ENCODE measurements around the gene ABCA4. TPM values are rescaled to one million over a fixed set of nuclear protein-coding genes. Genes with fewer than 3 reads are reported as not detected.

Gene ABCA4
- total RNA-seq, 1 donor from 2014 or later = 0.25 TPM

GRCh38 chr1:94104776-94105580 lies 16.0 kb downstream of the ABCA4 start:
- intact Hi-C loops (cut with micrococcal nuclease) = no loop called here

GRCh38 chr1:94104127-94104684 lies 16.7 kb downstream of the ABCA4 start:
- intact Hi-C loops (cut with micrococcal nuclease) = no loop called here

- intact Hi-C loops (cut with micrococcal nuclease) = no loop called here
These were observed 17.3 kb downstream of the ABCA4 start for GRCh38 chr1:94103608-94104007.

- intact Hi-C loops (cut with micrococcal nuclease) = no loop called here
These were observed 19.1 kb downstream of the ABCA4 start for GRCh38 chr1:94101613-94102525.

GRCh38 chr1:94100785-94101612 lies 19.9 kb downstream of the ABCA4 start:
- intact Hi-C loops (cut with micrococcal nuclease) = no loop called here

- intact Hi-C loops (cut with micrococcal nuclease) = no loop called here
These were observed 20.7 kb downstream of the ABCA4 start for GRCh38 chr1:94100129-94100784.

- intact Hi-C loops (cut with micrococcal nuclease) = no loop called here
These were observed 21.6 kb downstream of the ABCA4 start for GRCh38 chr1:94099303-94099702.

GRCh38 chr1:94098585-94099111 lies 22.3 kb downstream of the ABCA4 start:
- intact Hi-C loops (cut with micrococcal nuclease) = no loop called here

GRCh38 chr1:94096797-94097549 lies 24.0 kb downstream of the ABCA4 start:
- intact Hi-C loops (cut with micrococcal nuclease) = no loop called here

GRCh38 chr1:94095744-94096469 lies 25.0 kb downstream of the ABCA4 start:
- intact Hi-C loops (cut with micrococcal nuclease) = no loop called here

- intact Hi-C loops (cut with micrococcal nuclease) = no loop called here
These were observed 25.8 kb downstream of the ABCA4 start for GRCh38 chr1:94095112-94095637.

GRCh38 chr1:94094469-94095111 lies 26.4 kb downstream of the ABCA4 start:
- intact Hi-C loops (cut with micrococcal nuclease) = no loop called here

- intact Hi-C loops (cut with micrococcal nuclease) = no loop called here
These were observed 27.0 kb downstream of the ABCA4 start for GRCh38 chr1:94093996-94094395.

GRCh38 chr1:94093396-94093795 lies 27.6 kb downstream of the ABCA4 start:
- intact Hi-C loops (cut with micrococcal nuclease) = no loop called here

- intact Hi-C loops (cut with micrococcal nuclease) = no loop called here
These were observed 28.7 kb downstream of the ABCA4 start for GRCh38 chr1:94092210-94092613.

GRCh38 chr1:94090761-94091160 lies 30.2 kb downstream of the ABCA4 start:
- intact Hi-C loops (cut with micrococcal nuclease) = no loop called here

- intact Hi-C loops (cut with micrococcal nuclease) = no loop called here
These were observed 33.8 kb downstream of the ABCA4 start for GRCh38 chr1:94087193-94087592.

GRCh38 chr1:94084547-94084946 lies 36.4 kb downstream of the ABCA4 start:
- intact Hi-C loops (cut with micrococcal nuclease) = no loop called here

Measured in T-helper 1 cell treated with Interleukin-12 subunit alpha and Interleukin-12 subunit beta and Interleukin-4 antibody, amounts not matched to agents 30 ng/mL and 1 ng/mL, for 36 hours (primary cell).